Liver (tissue), 9 donors: Measurements from ENCODE around the gene NBEA. TPM values are rescaled to one million over a fixed set of nuclear protein-coding genes. Genes with fewer than 3 reads are reported as not detected.

Source experiments
- DNase-seq: peaks from one replicate; pipeline ENCODE4 v3.0.0-alpha.2; 2017; ENCODE audit warnings: low spot score
- H3K27ac ChIP-seq, 2 donors: one replicate each; pipeline ENCODE4 v1.7.0; 2013; ENCODE audit warnings: inconsistent platforms in 2 of 2, low read length in 2 of 2, control low read depth in 1 of 2, low read depth in 1 of 2, mild to moderate bottlenecking in 1 of 2
- H3K27me3 ChIP-seq, 4 donors: one replicate each; pipeline versions ENCODE4 v1.6.1 to v1.7.0; 2013; ENCODE audit warnings: low read length in 3 of 4, inconsistent platforms in 1 of 4, mild to moderate bottlenecking in 1 of 4, moderate library complexity in 1 of 4; ENCODE audit not compliant: control insufficient read depth in 4 of 4, insufficient read depth in 4 of 4
- H3K36me3 ChIP-seq, 4 donors: one replicate each; pipeline versions ENCODE4 v1.6.1 to v1.7.0; 2013; ENCODE audit warnings: low read length in 3 of 4, mild to moderate bottlenecking in 3 of 4, low read depth in 1 of 4, moderate library complexity in 1 of 4; ENCODE audit not compliant: control insufficient read depth in 4 of 4, insufficient read depth in 3 of 4
- H3K4me1 ChIP-seq, 4 donors: one replicate each; pipeline versions ENCODE4 v1.6.1 to v1.7.0; 2013; ENCODE audit warnings: low read length in 3 of 4, mild to moderate bottlenecking in 3 of 4, moderate library complexity in 1 of 4; ENCODE audit not compliant: control insufficient read depth in 4 of 4, insufficient read depth in 4 of 4
- H3K4me3 ChIP-seq, 3 donors: one replicate each; pipeline versions ENCODE4 v1.6.1 to v1.7.0; 2013; ENCODE audit warnings: low read length in 3 of 3, control low read depth in 1 of 3, low read depth in 1 of 3, mild to moderate bottlenecking in 1 of 3
- H3K9ac ChIP-seq, 2 donors: one replicate each; pipeline ENCODE4 v1.7.0; 2013; ENCODE audit warnings: low read length in 2 of 2, mild to moderate bottlenecking in 2 of 2, moderate library complexity in 2 of 2, control low read depth in 1 of 2, low read depth in 1 of 2
- H3K9me3 ChIP-seq, 4 donors: one replicate each; pipeline versions ENCODE4 v1.6.1 to v1.7.0; 2013; ENCODE audit warnings: low read length in 3 of 4; ENCODE audit not compliant: control insufficient read depth in 4 of 4
- EGR1 ChIP-seq, 2 donors: IDR thresholded peaks; 2 replicates each; pipeline ENCODE4 v1.6.1; 2016 to 2018; ENCODE audit warnings: antibody characterized with exemption in 2 of 2, low read depth in 2 of 2
- FOXA1 ChIP-seq: IDR thresholded peaks from 2 replicates; pipeline ENCODE4 v1.6.1; 2016; ENCODE audit warnings: antibody characterized with exemption
- FOXA2 ChIP-seq: IDR thresholded peaks from 2 replicates; pipeline ENCODE4 v1.6.1; 2016; ENCODE audit warnings: antibody characterized with exemption
- GABPA ChIP-seq, 2 donors: IDR thresholded peaks in 1 of 2; conservative IDR thresholded peaks in 1 of 2; 2 replicates each; pipeline ENCODE4 v1.6.1; 2016; ENCODE audit warnings: antibody characterized with exemption in 2 of 2, mild to moderate bottlenecking in 1 of 2, moderate library complexity in 1 of 2
- HNF4A ChIP-seq, 2 donors: conservative IDR thresholded peaks; 2 replicates each; pipeline ENCODE4 v1.6.1; 2016; ENCODE audit warnings: antibody characterized with exemption in 2 of 2, mild to moderate bottlenecking in 2 of 2
- HNF4G ChIP-seq: IDR thresholded peaks from 2 replicates; pipeline ENCODE4 v1.6.1; 2016; ENCODE audit warnings: antibody characterized with exemption
- JUND ChIP-seq, 2 donors: IDR thresholded peaks; 2 replicates each; pipeline ENCODE4 v1.6.1; 2016; ENCODE audit warnings: antibody characterized with exemption in 2 of 2
- NR2F2 ChIP-seq: IDR thresholded peaks from 2 replicates; pipeline ENCODE4 v1.6.1; 2016; ENCODE audit warnings: antibody characterized with exemption
- RAD21 ChIP-seq, 2 donors: IDR thresholded peaks; 2 replicates each; pipeline ENCODE4 v1.6.1; 2016; ENCODE audit warnings: antibody characterized with exemption in 2 of 2, mild to moderate bottlenecking in 2 of 2
- RXRA ChIP-seq, 2 donors: IDR thresholded peaks; 2 replicates each; pipeline ENCODE4 v1.6.1; 2017 to 2018; ENCODE audit warnings: antibody characterized with exemption in 2 of 2, mild to moderate bottlenecking in 1 of 2
- SP1 ChIP-seq: IDR thresholded peaks from 2 replicates; pipeline ENCODE4 v1.6.1; 2018; ENCODE audit warnings: antibody characterized with exemption, mild to moderate bottlenecking
- TAF1 ChIP-seq: conservative IDR thresholded peaks from 2 replicates; pipeline ENCODE4 v1.6.1; 2016; ENCODE audit warnings: antibody characterized with exemption, mild to moderate bottlenecking
- YY1 ChIP-seq: IDR thresholded peaks from 2 replicates; pipeline ENCODE4 v1.6.1; 2016; ENCODE audit warnings: antibody characterized with exemption, mild to moderate bottlenecking
- WGBS: extraction: QIAGEN DNeasy Blood & Tissue Kit; methylation state at CpG from one replicate; pipeline ENCODE4 v1.1.7; 2013; 5-methylcytosine and 5-hydroxymethylcytosine counted together
- polyA plus RNA-seq, 2 donors: library from polyadenylated mRNA; stranded (reverse) in 1 of 2; unstranded in 1 of 2; fragments of 200-250 nt in 1 of 2; fragments of >200 nt in 1 of 2; fragmentation: Nextera tagmentation in 1 of 2; extraction: Ambion mirVana in 1 of 2; gene quantifications; one replicate each; pipeline versions ENCODE4 v1.2.1 to v1.2.3, GENCODE V29; 2013 to 2015
- total RNA-seq, 2 donors: library from RNA; depleted of rRNA; stranded (reverse); fragments of >200 nt; gene quantifications; one replicate each; pipeline ENCODE4 v1.2.3, GENCODE V29; 2014
- TF ChIP-seq, protein P1 (sequence below): fragments of 150-350 bp; IDR thresholded peaks from 2 replicates; pipeline ENCODE4 v1.5.1; 2017; ENCODE audit warnings: improper control_type of control experiment, low read depth, low read length; ENCODE audit not compliant: missing input control
- TF ChIP-seq, protein P2 (sequence below): IDR thresholded peaks from 2 replicates; pipeline ENCODE4 v1.6.1; 2016; ENCODE audit warnings: antibody characterized with exemption
- TF ChIP-seq, protein P3 (sequence below): IDR thresholded peaks from 2 replicates; pipeline ENCODE4 v1.6.1; 2016; ENCODE audit warnings: antibody characterized with exemption
- TF ChIP-seq, protein P4 (sequence below): IDR thresholded peaks from 2 replicates; pipeline ENCODE4 v1.6.1; 2016; ENCODE audit warnings: antibody characterized with exemption, mild to moderate bottlenecking
- TF ChIP-seq, protein P5 (sequence below): IDR thresholded peaks from 2 replicates; pipeline ENCODE4 v1.6.1; 2016; ENCODE audit warnings: antibody characterized with exemption
- donor health status: healthy.
- donor health status: healthy.
- donor health status: healthy.
- donor health status: healthy.
- donor health status: healthy.

The NBEA gene
- total and polyA plus RNA-seq, 4 donors, result 0.24 to 3.5 (median 1.4) TPM

DNA sequence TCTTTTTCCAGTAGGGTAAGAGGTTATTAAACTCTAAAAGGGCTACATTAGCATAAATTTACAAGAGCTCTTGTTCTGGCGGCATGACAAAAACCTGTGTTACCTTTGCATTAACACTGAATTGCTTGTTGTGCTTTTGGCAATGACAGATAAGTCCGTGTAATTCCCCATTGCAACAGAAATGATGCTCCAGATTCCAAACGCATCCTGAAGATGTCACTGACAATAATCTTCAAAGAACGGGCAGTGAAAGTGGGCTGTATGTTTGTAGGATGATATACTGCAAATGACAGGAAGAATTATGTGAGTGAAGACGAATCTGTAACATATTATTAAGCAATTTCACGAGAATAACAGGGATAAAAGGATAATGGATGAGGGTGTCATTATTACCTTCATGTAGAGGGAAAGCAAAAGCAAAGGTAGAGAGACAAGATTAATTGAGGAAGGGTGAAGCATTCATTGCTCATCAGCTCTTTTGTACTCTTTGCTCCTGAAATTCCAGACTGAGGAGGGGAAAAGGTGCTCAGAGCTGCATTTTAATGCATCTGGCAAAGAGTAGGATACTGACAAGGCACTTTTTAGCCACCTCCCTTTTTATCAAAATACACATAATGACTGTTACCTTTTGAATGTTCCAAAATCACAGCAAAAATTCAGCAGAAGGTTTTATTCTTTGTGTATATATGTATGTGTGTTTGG, 572.9 kb downstream of the NBEA start:
- H3K4me1 ChIP-seq, result no peaks in the 10 kb centered on the region
- H3K36me3 ChIP-seq, result no peaks in the 10 kb centered on the region
- no peak for DNase-seq
- no peak for TF ChIP-seq RAD21 (IDR thresholded peaks at IDR 0.05)
- TF ChIP-seq, protein P1, sequence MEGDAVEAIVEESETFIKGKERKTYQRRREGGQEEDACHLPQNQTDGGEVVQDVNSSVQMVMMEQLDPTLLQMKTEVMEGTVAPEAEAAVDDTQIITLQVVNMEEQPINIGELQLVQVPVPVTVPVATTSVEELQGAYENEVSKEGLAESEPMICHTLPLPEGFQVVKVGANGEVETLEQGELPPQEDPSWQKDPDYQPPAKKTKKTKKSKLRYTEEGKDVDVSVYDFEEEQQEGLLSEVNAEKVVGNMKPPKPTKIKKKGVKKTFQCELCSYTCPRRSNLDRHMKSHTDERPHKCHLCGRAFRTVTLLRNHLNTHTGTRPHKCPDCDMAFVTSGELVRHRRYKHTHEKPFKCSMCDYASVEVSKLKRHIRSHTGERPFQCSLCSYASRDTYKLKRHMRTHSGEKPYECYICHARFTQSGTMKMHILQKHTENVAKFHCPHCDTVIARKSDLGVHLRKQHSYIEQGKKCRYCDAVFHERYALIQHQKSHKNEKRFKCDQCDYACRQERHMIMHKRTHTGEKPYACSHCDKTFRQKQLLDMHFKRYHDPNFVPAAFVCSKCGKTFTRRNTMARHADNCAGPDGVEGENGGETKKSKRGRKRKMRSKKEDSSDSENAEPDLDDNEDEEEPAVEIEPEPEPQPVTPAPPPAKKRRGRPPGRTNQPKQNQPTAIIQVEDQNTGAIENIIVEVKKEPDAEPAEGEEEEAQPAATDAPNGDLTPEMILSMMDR, result no peak
- TF ChIP-seq HNF4G, result no peak
- TF ChIP-seq NR2F2, result no peak
- no peak for TF ChIP-seq TAF1
- no peak for TF ChIP-seq HNF4A (conservative IDR thresholded peaks at IDR 0.05)
- TF ChIP-seq, protein P2, sequence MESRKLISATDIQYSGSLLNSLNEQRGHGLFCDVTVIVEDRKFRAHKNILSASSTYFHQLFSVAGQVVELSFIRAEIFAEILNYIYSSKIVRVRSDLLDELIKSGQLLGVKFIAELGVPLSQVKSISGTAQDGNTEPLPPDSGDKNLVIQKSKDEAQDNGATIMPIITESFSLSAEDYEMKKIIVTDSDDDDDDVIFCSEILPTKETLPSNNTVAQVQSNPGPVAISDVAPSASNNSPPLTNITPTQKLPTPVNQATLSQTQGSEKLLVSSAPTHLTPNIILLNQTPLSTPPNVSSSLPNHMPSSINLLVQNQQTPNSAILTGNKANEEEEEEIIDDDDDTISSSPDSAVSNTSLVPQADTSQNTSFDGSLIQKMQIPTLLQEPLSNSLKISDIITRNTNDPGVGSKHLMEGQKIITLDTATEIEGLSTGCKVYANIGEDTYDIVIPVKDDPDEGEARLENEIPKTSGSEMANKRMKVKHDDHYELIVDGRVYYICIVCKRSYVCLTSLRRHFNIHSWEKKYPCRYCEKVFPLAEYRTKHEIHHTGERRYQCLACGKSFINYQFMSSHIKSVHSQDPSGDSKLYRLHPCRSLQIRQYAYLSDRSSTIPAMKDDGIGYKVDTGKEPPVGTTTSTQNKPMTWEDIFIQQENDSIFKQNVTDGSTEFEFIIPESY, result no peak
- TF ChIP-seq FOXA2, result no peak
- TF ChIP-seq EGR1 (IDR thresholded peaks at IDR 0.05; ENCODE audit: low read depth in 2 of 2), result no peak
- no peak for TF ChIP-seq FOXA1
- no peak for TF ChIP-seq JUND (IDR thresholded peaks at IDR 0.05)
- TF ChIP-seq SP1, result no peak
- H3K4me3 ChIP-seq, result no peak overlapping the region
- H3K27ac ChIP-seq, result no peak overlapping the region
- WGBS, result 68% methylated on average over 6 of the region's 6 CpGs
- no peak overlapping the region for H3K9ac ChIP-seq
- no peaks in the 10 kb centered on the region for H3K9me3 ChIP-seq
- no peaks in the 10 kb centered on the region for H3K27me3 ChIP-seq

DNA sequence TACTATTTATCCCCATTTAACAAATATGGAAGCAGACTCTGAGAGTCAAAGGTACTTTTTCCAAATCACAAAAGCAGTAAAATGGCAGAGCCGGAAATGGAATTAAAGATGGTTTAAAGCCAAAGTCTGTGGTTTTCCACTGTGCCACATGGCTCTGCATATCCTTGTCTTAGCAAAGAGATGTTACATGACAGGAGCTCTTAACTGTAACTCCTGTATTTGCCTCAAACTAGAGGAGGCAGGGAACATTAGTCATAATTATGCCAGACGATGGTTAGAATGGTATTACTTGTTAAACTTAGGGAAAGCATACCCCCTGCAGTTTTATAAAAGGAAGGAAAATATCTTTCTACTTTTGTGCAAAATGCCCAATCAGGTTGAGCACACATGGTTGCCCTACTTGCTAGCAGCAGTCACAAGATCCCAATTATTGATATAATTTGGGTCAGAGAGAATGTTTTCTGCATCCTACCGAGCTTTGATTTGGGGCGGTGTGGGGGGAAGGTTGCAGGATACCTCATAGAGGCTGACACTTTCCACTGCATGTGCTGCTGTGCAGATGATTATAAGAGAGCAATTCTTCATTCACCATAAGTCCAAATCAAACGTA, 576.4 kb downstream of the NBEA start:
- H3K4me1 ChIP-seq, result no peaks in the 10 kb centered on the region
- H3K9me3 ChIP-seq, result no peaks in the 10 kb centered on the region
- no peak overlapping the region for H3K27ac ChIP-seq
- TF ChIP-seq, protein P3, sequence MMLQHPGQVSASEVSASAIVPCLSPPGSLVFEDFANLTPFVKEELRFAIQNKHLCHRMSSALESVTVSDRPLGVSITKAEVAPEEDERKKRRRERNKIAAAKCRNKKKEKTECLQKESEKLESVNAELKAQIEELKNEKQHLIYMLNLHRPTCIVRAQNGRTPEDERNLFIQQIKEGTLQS, result no peak
- TF ChIP-seq YY1, result no peak
- no peak for TF ChIP-seq SP1
- TF ChIP-seq, protein P4, sequence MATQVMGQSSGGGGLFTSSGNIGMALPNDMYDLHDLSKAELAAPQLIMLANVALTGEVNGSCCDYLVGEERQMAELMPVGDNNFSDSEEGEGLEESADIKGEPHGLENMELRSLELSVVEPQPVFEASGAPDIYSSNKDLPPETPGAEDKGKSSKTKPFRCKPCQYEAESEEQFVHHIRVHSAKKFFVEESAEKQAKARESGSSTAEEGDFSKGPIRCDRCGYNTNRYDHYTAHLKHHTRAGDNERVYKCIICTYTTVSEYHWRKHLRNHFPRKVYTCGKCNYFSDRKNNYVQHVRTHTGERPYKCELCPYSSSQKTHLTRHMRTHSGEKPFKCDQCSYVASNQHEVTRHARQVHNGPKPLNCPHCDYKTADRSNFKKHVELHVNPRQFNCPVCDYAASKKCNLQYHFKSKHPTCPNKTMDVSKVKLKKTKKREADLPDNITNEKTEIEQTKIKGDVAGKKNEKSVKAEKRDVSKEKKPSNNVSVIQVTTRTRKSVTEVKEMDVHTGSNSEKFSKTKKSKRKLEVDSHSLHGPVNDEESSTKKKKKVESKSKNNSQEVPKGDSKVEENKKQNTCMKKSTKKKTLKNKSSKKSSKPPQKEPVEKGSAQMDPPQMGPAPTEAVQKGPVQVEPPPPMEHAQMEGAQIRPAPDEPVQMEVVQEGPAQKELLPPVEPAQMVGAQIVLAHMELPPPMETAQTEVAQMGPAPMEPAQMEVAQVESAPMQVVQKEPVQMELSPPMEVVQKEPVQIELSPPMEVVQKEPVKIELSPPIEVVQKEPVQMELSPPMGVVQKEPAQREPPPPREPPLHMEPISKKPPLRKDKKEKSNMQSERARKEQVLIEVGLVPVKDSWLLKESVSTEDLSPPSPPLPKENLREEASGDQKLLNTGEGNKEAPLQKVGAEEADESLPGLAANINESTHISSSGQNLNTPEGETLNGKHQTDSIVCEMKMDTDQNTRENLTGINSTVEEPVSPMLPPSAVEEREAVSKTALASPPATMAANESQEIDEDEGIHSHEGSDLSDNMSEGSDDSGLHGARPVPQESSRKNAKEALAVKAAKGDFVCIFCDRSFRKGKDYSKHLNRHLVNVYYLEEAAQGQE, result no peak
- TF ChIP-seq EGR1 (IDR thresholded peaks at IDR 0.05; ENCODE audit: low read depth in 2 of 2), result no peak
- TF ChIP-seq FOXA2, result no peak
- TF ChIP-seq, protein P2, result no peak
- no peak for TF ChIP-seq RAD21 (IDR thresholded peaks at IDR 0.05)
- TF ChIP-seq JUND (IDR thresholded peaks at IDR 0.05), result no peak
- TF ChIP-seq NR2F2, result no peak
- TF ChIP-seq, protein P5, sequence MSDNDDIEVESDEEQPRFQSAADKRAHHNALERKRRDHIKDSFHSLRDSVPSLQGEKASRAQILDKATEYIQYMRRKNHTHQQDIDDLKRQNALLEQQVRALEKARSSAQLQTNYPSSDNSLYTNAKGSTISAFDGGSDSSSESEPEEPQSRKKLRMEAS, result no peak
- no peak for TF ChIP-seq RXRA (IDR thresholded peaks at IDR 0.05)
- no peak for TF ChIP-seq HNF4G
- no peak for TF ChIP-seq HNF4A (conservative IDR thresholded peaks at IDR 0.05)
- no peak for TF ChIP-seq GABPA (IDR thresholded peaks at IDR 0.05 in 1 of 2, conservative IDR thresholded peaks at IDR 0.05 in 1 of 2)
- TF ChIP-seq FOXA1, result no peak
- TF ChIP-seq, protein P1, result no peak
- H3K27me3 ChIP-seq, result no peaks in the 10 kb centered on the region
- DNase-seq, result no peak
- 89% methylated on average over 5 of the region's 5 CpGs for WGBS
- no peak overlapping the region for H3K4me3 ChIP-seq
- H3K9ac ChIP-seq, result no peak overlapping the region
- H3K36me3 ChIP-seq, result no peaks in the 10 kb centered on the region
